ENCODE measurements around the gene MMP2. TPM values are rescaled to one million over a fixed set of nuclear protein-coding genes. Genes with fewer than 3 reads are reported as not detected.

MMP2 gene
- total and polyA plus RNA-seq, 2 of the 8 experiments (the other 6 are each of a cell fraction or from before 2014, with no cell fraction given) = 33.6 to 58.2 TPM

GRCh38 chr16:55469821-55470532 is 9.0 kb upstream of the MMP2 start:
- no peak for DNase-seq (ENCODE audit: low read depth in 1 of 2, low spot score in 2 of 2)
- H2BK15ac ChIP-seq (ENCODE audit: low read length) = no peak overlapping the region
- POLR2A ChIA-PET (ENCODE audit: partially characterized antibody) = interaction anchor here (1.5 kb wide), 1 partner anchor 10 kb away, joined by 8 read pairs; no protein-coding TSS in a partner anchor

More at GRCh38 chr16:55469821-55470532, 9.0 kb upstream of the MMP2 start:
- no peak for TF ChIP-seq RBBP5 (IDR thresholded peaks at IDR 0.05; ENCODE audit: borderline replicate concordance, low read depth, low read length)
- no peak for TF ChIP-seq ATF3 (IDR thresholded peaks at IDR 0.05; ENCODE audit: insufficient read depth, low read depth, low read length)
- peak; percentile 25 for TF ChIP-seq NANOG (IDR thresholded peaks at IDR 0.05; ENCODE audit: insufficient read depth, low read depth, low read length, poor library complexity, severe bottlenecking)
- no peak for TF ChIP-seq TCF12 (IDR thresholded peaks at IDR 0.05; ENCODE audit: low read depth, low read length)
- TF ChIP-seq RXRA (IDR thresholded peaks at IDR 0.05; ENCODE audit: insufficient read depth, low read depth, low read length) = no peak
- TF ChIP-seq JUN (IDR thresholded peaks at IDR 0.05; ENCODE audit: low read depth, low read length) = no peak
- Histone ChIP-seq H3K18ac (ENCODE audit: extremely low read depth, low read length) (no peak overlapping the region), H3K9ac (replicated peaks in 1 of 4; ENCODE audit: extremely low read depth in 1 of 4, low read depth in 3 of 4, low read length in 3 of 4) (no peak overlapping the region), H3K27ac (ENCODE audit: low read depth, low read length) (no peak overlapping the region), H3K14ac (ENCODE audit: insufficient read length) (no peak overlapping the region), H2BK120ac (replicated peaks; ENCODE audit: low read depth, low read length) (no peak overlapping the region), H4K91ac (replicated peaks; ENCODE audit: insufficient read length, low read length) (no peak overlapping the region), H4K8ac (ENCODE audit: extremely low read depth, insufficient read depth, low read length) (no peak overlapping the region), H4K5ac (ENCODE audit: insufficient read length, low read depth, low read length) (no peak overlapping the region), H3K27me3 (replicated peaks in 1 of 4; ENCODE audit: control insufficient read depth in 3 of 4, extremely low read depth in 1 of 4, insufficient read depth in 3 of 4, low read length in 3 of 4) (peaks cover 0 to 1% (median 0%) of the 10 kb centered on the region in 4 experiments; a peak in 5 of 7 replicates), H2AFZ (ENCODE audit: low read length) (no peak overlapping the region), H2BK12ac (ENCODE audit: low read depth, low read length) (no peak overlapping the region), H3K23me2 (ENCODE audit: low read depth, low read length) (no peaks in the 10 kb centered on the region), H3K9me3 (ENCODE audit: insufficient read depth in 2 of 2, low read depth in 1 of 2, low read length in 1 of 2) (no peaks in the 10 kb centered on the region), H3K4ac (replicated peaks; ENCODE audit: insufficient read length, low read depth, low read length) (no peak overlapping the region), H3K23ac (ENCODE audit: insufficient read length) (no peak overlapping the region), H3K79me1 (ENCODE audit: low read depth, low read length) (no peaks in the 10 kb centered on the region), H4K20me1 (replicated peaks in 1 of 2; ENCODE audit: control insufficient read depth in 1 of 2, insufficient read depth in 2 of 2, low read length in 2 of 2) (no peaks in the 10 kb centered on the region), H3K4me3 (ENCODE audit: extremely low read depth in 1 of 4, insufficient read depth in 2 of 4, low read depth in 3 of 4, low read length in 4 of 4) (no peak overlapping the region), H2BK5ac (ENCODE audit: low read depth, low read length) (no peak overlapping the region), H3K4me2 (ENCODE audit: insufficient read depth in 1 of 2, low read depth in 2 of 2, low read length in 2 of 2) (no peak overlapping the region), H2AK5ac (ENCODE audit: low read depth, low read length) (no peak overlapping the region), H2BK20ac (ENCODE audit: low read length) (no peak overlapping the region), H3K79me2 (ENCODE audit: control insufficient read depth in 1 of 2, insufficient read depth in 2 of 2, low read length in 2 of 2) (no peaks in the 10 kb centered on the region), H3K4me1 (replicated peaks in 1 of 4; ENCODE audit: control insufficient read depth in 3 of 4, insufficient read depth in 4 of 4, low read length in 3 of 4) (peaks cover 0 to 4% (median 2%) of the 10 kb centered on the region in 4 experiments; a peak in 5 of 7 replicates), H3K56ac (replicated peaks; ENCODE audit: insufficient read length, low read depth, low read length) (no peak overlapping the region), H3K36me3 (ENCODE audit: control insufficient read depth in 2 of 4, insufficient read depth in 4 of 4, low read length in 3 of 4) (no peaks in the 10 kb centered on the region; a peak in 1 of 8 replicates)
- CTCF ChIA-PET (ENCODE audit: partially characterized antibody) = interaction anchor here (0.5 to 19.1 kb wide), 8 partner anchors 10 to 236 kb away, joined by 3 to 446 read pairs (median 6); partner anchors contain the start of gene MMP2
- no peak for FAIRE-seq
- 79% methylated on average over 8 of the region's 9 CpGs; no CpG with 5 or more reads in 1 of the 2 experiments for WGBS, 2 experiments (ENCODE audit: extremely low coverage in 1 of 2, insufficient coverage in 1 of 2, insufficient read length in 1 of 2, insufficient replicate concordance in 2 of 2, low coverage in 1 of 2, low lambda C conversion rate in 2 of 2, missing lambda C conversion rate in 1 of 2)
